ENCODE results near the gene KIZ.

The KIZ gene

DNA sequence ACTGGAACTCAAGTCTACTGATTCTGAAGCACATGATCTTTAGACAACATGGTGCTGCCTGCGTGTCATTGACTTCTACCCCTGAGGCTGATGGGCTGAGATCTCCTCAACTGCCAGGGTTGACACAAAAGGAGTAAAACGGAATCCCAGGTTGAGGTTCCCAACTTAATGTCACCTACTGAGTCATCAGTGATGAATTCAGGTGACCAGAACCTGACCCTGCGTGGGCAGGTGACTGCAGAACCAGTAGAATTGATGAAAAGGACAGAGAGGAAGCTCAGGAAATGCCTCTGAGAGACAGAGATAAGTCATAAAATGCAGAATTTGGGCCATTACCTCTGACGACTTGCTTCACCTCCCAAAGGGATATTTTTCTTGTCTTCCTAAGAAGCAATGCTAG lies 7.7 kb upstream of the KIZ start:
- TF ChIP-seq, protein P1, sequence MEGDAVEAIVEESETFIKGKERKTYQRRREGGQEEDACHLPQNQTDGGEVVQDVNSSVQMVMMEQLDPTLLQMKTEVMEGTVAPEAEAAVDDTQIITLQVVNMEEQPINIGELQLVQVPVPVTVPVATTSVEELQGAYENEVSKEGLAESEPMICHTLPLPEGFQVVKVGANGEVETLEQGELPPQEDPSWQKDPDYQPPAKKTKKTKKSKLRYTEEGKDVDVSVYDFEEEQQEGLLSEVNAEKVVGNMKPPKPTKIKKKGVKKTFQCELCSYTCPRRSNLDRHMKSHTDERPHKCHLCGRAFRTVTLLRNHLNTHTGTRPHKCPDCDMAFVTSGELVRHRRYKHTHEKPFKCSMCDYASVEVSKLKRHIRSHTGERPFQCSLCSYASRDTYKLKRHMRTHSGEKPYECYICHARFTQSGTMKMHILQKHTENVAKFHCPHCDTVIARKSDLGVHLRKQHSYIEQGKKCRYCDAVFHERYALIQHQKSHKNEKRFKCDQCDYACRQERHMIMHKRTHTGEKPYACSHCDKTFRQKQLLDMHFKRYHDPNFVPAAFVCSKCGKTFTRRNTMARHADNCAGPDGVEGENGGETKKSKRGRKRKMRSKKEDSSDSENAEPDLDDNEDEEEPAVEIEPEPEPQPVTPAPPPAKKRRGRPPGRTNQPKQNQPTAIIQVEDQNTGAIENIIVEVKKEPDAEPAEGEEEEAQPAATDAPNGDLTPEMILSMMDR (IDR thresholded peaks at IDR 0.05), result no peak

DNA sequence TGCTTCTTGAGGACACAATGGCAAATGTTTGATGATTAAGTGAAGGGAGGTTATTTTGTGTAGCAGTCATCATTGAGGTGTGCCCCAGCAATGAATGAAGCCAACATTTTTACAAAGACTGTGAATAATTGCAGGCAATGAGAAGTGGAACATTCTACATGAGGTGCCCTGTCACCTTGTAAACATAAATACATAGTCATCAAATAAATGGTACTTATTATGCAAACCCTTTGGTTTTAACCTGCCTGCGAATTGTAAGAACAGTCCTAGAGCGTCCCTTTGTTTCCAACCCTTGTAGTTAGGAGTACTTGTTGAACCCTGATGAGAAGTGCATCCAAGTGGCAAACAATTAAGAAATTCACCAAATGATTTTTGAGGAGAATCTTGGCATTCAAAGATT lies 7.1 kb upstream of the KIZ start:
- TF ChIP-seq, protein P1 (IDR thresholded peaks at IDR 0.05), result no peak

DNA sequence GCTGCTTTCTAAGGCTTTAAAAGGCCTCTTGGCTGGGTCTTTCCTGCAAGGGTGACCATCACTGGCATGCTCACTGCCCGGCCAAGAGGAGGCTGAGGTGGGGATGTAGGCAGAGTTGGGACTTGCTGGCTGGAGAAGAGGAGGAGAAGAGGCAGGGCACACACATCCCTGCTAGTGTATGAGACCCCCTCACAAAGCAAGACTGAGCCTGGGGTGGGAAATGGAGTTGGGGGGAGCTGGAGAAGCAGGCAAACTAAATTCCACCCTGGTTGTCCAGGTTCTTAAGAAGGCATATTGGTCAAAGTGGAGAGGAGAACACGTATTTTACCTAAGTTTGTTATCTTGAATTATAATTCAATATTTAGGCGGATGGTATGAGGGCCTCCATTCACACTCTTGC lies 1.7 kb upstream of the KIZ start:
- TF ChIP-seq, protein P1 (IDR thresholded peaks at IDR 0.05), result no peak

DNA sequence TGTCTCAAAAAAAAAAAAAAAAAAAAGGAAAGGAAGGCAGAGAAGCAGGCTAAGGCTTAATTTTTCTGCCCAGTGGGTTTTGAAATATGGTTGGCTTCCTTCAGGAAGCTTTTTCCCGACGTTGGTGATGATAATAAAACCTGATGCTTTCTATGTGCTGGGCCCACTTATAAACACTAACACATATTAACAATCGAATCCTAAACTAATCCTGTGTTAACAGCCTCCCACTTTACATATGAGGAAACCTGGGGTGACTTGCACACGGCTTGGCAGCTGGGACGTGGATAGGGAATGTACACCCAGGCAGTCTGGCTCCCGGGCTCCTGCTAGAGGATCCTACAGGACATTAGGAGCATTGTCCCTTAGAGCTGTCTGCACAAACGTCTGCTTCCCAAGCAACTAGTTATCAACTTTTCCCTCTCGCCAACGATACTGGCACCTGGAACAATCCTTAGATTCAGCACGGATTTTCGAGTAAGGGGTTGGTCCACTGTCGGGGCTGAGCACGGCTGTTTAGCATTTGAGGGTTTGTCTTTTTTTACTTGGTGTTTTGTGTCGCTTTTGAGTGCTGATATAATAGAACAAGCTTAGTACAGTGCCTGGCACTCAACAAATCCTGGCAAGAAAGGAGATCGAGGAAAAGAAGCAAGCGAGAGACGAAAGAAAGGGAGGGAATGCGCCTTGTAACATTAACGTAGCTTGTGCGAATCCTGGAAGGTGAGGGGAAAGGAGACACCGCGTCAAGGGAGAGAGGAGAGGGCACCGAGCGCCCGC lies 622 bp upstream of the KIZ start:
- TF ChIP-seq, protein P1 (IDR thresholded peaks at IDR 0.05), result no peak; the same call in 1 of the 2 replicates

DNA sequence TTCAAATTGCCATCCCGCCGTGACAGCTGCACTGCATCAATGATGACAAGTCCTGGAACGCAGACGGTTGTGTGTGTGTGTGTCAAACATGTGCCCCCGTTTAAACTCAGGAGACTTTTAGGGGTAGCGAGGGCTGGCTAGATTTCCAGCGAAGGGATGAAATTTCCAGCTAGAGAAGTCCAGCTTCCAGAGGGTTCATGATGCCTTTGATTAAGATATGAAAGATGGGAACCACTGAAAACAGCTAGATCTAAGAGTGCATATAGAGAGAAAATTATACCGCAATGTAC lies 644 bp downstream of the KIZ start:
- TF ChIP-seq, protein P1 (IDR thresholded peaks at IDR 0.05), result no peak

DNA sequence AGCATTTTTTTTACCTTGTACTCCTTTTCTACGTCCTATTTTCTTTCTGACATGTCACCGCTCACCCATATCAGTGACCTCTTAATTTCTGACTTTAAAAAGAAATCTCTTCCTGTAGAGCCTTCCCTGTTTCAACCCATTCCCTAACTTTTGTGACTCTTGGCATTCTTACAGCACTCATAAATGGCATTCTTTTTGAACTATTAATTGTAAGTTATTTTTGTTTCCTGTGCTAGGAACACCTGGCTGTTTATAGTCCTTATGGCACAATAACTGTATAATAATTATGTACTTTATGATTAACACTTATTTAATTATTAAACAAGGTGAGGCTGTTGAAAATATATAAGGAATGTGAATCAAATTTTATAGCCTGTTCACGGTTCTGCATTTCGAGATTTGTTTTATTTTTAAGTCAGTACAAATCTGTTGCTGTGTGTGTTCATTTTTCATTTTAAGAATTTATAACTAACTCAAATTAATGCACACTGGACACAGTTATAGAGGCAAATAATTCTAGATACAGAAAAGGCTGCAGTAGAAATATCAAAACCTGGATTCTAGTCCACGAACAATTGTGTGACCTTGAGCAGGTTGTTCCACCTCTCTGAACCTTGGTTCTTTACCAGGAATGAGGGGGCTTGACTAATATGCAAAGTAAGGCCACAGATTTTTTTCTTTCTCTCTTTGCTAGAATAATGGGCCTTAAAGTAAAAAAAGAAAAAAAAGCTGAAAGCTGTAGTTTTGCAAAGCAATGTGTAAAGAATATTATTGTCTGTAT lies 1.5 kb downstream of the KIZ start:
- TF ChIP-seq, protein P1 (IDR thresholded peaks at IDR 0.05), result no peak

DNA sequence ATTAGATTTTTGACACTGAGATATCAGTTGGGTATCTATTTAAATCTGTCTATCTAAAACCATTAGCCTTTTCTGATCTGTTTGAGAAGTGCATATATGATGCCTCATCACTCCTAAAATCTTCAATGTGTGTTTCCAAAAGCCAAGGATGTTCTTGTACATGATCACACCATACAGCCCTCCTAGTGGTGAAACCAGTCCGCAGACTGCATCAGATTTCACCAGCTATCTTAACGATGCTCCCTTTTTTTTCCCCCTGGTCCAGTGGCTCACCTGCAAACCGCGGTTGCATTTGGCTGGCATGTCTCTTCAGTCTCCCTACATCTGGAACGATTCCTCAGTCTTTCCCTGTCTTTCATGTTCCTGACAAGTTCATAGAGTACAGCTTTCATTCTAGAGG lies 4.0 kb downstream of the KIZ start:
- TF ChIP-seq, protein P1 (IDR thresholded peaks at IDR 0.05), result no peak

All from LNCAP (cell line).